HL-60 (cell line): Measurements from ENCODE around the gene ZFHX2.

Experiments used
- POLR2AphosphoS5 ChIP-seq: IDR thresholded peaks from 2 replicates; pipeline ENCODE4 v1.6.1; 2012; ENCODE audit warnings: low read depth
- SPI1 ChIP-seq: IDR thresholded peaks from 2 replicates; pipeline ENCODE4 v1.6.1; 2012; ENCODE audit warnings: low read depth, mild to moderate bottlenecking, borderline replicate concordance
- TF ChIP-seq, protein P1 (sequence below): IDR thresholded peaks from one replicate; pipeline ENCODE4 v1.5.1; 2011; ENCODE audit warnings: low read length, control low read depth, inconsistent platforms; ENCODE audit not compliant: insufficient read depth
- TF ChIP-seq, protein P2 (sequence below): IDR thresholded peaks from 2 replicates; pipeline ENCODE4 v1.6.1; 2012; ENCODE audit warnings: low read depth; ENCODE audit not compliant: insufficient replicate concordance

DNA sequence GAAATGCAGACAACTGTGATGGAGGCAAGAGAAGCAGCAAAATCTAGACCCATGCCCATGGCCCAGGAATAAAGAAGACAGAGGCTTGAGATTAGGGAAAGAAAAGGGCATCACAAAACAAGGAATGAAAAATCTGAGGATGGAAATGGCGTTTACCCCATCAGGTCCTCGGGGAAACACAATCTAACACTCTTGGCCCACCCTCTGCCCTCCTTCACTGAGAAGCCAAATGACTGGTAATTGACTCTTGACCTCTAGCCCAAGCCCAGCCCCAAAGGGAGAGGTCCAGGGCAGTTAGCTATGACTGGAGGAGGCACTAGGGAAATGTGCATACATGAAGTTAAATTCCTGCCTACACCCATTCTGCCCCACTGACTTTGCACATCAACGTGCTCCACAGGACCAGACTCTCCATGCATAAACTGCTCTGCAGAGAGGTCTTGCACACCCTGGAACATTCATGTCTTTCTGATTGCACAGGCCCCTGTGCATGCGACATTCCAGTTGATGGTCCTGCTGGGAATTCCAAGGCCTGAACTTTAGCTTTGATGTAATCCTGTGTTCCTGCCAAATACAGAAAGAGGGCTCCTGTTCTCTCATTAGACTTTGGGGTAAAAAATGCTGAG lies 5.7 kb downstream of the ZFHX2 start:
- TF ChIP-seq, protein P1, sequence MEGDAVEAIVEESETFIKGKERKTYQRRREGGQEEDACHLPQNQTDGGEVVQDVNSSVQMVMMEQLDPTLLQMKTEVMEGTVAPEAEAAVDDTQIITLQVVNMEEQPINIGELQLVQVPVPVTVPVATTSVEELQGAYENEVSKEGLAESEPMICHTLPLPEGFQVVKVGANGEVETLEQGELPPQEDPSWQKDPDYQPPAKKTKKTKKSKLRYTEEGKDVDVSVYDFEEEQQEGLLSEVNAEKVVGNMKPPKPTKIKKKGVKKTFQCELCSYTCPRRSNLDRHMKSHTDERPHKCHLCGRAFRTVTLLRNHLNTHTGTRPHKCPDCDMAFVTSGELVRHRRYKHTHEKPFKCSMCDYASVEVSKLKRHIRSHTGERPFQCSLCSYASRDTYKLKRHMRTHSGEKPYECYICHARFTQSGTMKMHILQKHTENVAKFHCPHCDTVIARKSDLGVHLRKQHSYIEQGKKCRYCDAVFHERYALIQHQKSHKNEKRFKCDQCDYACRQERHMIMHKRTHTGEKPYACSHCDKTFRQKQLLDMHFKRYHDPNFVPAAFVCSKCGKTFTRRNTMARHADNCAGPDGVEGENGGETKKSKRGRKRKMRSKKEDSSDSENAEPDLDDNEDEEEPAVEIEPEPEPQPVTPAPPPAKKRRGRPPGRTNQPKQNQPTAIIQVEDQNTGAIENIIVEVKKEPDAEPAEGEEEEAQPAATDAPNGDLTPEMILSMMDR, result no peak
- TF ChIP-seq POLR2AphosphoS5 (no peak), SPI1 (no peak)
- TF ChIP-seq, protein P2, sequence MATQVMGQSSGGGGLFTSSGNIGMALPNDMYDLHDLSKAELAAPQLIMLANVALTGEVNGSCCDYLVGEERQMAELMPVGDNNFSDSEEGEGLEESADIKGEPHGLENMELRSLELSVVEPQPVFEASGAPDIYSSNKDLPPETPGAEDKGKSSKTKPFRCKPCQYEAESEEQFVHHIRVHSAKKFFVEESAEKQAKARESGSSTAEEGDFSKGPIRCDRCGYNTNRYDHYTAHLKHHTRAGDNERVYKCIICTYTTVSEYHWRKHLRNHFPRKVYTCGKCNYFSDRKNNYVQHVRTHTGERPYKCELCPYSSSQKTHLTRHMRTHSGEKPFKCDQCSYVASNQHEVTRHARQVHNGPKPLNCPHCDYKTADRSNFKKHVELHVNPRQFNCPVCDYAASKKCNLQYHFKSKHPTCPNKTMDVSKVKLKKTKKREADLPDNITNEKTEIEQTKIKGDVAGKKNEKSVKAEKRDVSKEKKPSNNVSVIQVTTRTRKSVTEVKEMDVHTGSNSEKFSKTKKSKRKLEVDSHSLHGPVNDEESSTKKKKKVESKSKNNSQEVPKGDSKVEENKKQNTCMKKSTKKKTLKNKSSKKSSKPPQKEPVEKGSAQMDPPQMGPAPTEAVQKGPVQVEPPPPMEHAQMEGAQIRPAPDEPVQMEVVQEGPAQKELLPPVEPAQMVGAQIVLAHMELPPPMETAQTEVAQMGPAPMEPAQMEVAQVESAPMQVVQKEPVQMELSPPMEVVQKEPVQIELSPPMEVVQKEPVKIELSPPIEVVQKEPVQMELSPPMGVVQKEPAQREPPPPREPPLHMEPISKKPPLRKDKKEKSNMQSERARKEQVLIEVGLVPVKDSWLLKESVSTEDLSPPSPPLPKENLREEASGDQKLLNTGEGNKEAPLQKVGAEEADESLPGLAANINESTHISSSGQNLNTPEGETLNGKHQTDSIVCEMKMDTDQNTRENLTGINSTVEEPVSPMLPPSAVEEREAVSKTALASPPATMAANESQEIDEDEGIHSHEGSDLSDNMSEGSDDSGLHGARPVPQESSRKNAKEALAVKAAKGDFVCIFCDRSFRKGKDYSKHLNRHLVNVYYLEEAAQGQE, result no peak
